Stimulated activated naive B cell treated with anti-CD40 and anti-IgM and Interleukin-4, amounts not matched to agents 10 μg/mL and 1 μg/mL and 100 μg/mL, for 72 hours (primary cell): ENCODE results near the gene HBG1.

Experiments
- ATAC-seq, 2 donors: fragments of 150-1000 bp; cut with Tn5 transposase; replicated peaks; 2 replicates each; pipeline ENCODE4 v1.10.0; 2021; ENCODE audit warnings: moderate library complexity in 1 of 2
- DNase-seq: peaks from one replicate; pipeline ENCODE4 v3.0.0; 2021
- H3K27ac Mint-ChIP-seq: one replicate; pipeline ENCODE4 v1.8.0; 2022; ENCODE audit warnings: mild to moderate bottlenecking, mixed read lengths
- H3K27me3 Mint-ChIP-seq, 2 donors: one replicate each; pipeline ENCODE4 v1.8.0; 2022; ENCODE audit warnings: mixed read lengths in 2 of 2
- H3K36me3 Mint-ChIP-seq, 2 donors: one replicate each; pipeline ENCODE4 v1.8.0; 2022; ENCODE audit warnings: mixed read lengths in 2 of 2, mild to moderate bottlenecking in 1 of 2
- H3K4me1 Mint-ChIP-seq, 2 donors: one replicate each; pipeline ENCODE4 v1.8.0; 2022; ENCODE audit warnings: mixed read lengths in 2 of 2, mild to moderate bottlenecking in 1 of 2
- H3K4me3 Mint-ChIP-seq, 2 donors: one replicate each; pipeline ENCODE4 v1.8.0; 2022; ENCODE audit warnings: mild to moderate bottlenecking in 2 of 2, mixed read lengths in 2 of 2, moderate library complexity in 1 of 2
- H3K9me3 Mint-ChIP-seq, 2 donors: one replicate each; pipeline ENCODE4 v1.8.0; 2022; ENCODE audit warnings: mixed read lengths in 2 of 2, mild to moderate bottlenecking in 1 of 2

Gene HBG1

DNA sequence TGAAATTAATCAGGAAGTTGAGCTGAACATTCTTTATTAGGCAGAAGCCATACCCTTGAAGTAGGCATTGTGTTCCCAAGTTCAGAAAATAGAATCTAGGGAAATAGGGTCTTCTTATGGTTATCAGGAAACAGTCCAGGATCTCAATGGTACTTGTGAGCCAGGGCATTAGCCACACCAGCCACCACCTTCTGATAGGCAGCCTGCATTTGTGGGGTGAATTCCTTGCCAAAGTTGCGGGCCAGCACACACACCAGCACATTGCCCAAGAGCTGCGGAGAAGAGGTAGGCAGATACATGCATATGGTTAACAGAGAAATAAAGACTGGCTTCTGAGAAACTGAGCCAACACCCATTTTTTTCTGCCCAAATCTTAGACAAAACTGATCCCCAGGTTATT is 16.8 kb downstream of the HBG1 start:
- DNase-seq (no peak), ATAC-seq (no peak)
- Mint-ChIP-seq H3K9me3 (no peaks in the 10 kb centered on the region), H3K4me1 (peaks cover 5 to 8% of the 10 kb centered on the region in 2 donors), H3K4me3 (no peak overlapping the region), H3K36me3 (no peaks in the 10 kb centered on the region), H3K27ac (no peak overlapping the region), H3K27me3 (no peaks in the 10 kb centered on the region)

DNA sequence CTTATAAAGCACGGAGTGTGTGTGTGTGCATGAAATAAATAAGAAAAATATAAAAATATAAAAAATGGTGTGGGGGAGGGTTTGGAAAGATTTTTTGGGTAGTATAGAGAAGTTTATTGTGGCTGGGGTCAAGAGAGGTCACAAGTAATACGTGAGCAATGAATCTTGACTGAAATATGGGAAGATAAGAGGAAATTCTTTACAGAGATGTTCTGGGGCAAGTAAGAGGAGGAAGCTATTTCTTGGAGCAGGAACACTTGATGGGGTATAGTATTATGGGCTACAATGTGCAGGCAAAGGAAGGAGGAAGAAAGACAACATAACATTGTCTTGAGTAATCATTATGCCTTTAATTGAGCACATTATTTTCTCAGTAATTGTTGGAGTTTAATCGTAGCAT is 17.5 kb downstream of the HBG1 start:
- Mint-ChIP-seq H3K36me3 (no peaks in the 10 kb centered on the region), H3K4me3 (no peak overlapping the region), H3K4me1 (peaks cover 5 to 8% of the 10 kb centered on the region in 2 donors), H3K27ac (no peak overlapping the region), H3K9me3 (no peaks in the 10 kb centered on the region), H3K27me3 (no peaks in the 10 kb centered on the region)
- DNase-seq (no peak), ATAC-seq (no peak)

DNA sequence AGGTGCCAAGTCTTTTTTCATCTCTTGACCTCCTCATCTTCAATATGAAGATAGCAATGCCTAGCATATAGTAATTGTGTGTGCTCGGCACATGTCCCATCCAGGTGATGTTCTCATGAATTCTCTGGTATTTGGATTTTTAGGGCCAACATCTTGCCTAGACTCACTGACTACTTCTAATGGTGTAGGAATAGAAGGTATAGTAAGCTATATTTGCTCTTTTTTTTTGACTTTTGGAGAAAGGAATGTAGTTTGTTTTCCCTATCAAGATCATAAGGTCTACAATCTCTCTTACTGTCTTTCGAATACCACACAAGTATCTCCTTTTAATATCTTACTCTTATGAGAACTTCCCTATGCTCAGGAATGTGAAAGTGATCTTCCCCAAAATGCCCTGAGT is 18.5 kb downstream of the HBG1 start:
- Mint-ChIP-seq H3K4me1 (peaks cover 5 to 8% of the 10 kb centered on the region in 2 donors), H3K27me3 (no peaks in the 10 kb centered on the region), H3K4me3 (no peak overlapping the region), H3K36me3 (no peaks in the 10 kb centered on the region), H3K27ac (no peak overlapping the region), H3K9me3 (no peaks in the 10 kb centered on the region)
- no peak for ATAC-seq
- no peak for DNase-seq

DNA sequence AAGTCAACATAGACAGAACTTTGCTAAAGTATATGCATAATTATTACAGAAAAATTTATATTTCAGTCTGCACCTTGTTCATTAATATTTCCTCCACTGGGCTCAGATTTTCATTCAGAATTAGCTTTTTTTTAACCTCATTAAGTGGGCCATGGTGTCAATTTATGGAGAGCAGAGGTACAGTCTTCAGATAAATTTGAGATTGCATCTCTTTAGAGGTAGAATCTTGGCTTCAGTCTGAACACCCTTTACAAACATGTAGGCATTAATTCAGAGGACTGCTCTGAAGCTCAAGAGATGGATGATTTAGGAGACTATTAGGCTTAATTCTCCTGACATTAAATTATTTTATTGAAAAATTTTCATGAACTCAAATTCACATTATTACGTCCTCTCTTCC is 19.4 kb downstream of the HBG1 start:
- H3K4me1 Mint-ChIP-seq, result peaks cover 5 to 8% of the 10 kb centered on the region in 2 donors
- DNase-seq, result no peak
- H3K4me3 Mint-ChIP-seq, result no peak overlapping the region
- H3K27ac Mint-ChIP-seq, result no peak overlapping the region
- no peaks in the 10 kb centered on the region for H3K27me3 Mint-ChIP-seq
- no peak for ATAC-seq
- H3K9me3 Mint-ChIP-seq, result no peaks in the 10 kb centered on the region
- H3K36me3 Mint-ChIP-seq, result no peaks in the 10 kb centered on the region

DNA sequence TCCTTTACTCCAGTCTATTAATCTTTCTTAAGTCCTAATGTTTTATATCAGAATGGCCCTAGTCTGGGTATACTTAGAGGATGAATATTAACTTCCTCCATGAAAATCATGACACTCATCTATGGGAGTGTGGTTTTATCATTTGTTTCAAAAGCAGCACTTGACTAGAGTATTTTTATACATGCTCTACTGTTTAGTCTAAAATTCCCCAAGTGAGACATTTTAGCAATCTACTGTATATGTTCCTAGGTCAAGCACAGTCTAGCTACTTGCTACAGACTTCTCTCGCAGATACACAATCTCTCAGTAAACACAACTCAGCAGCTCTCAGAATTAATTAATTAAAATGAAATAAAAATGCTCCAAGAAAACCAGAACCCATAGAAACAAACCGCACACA is 19.9 kb downstream of the HBG1 start:
- DNase-seq (no peak), ATAC-seq (no peak)
- Mint-ChIP-seq H3K27me3 (no peaks in the 10 kb centered on the region), H3K27ac (no peak overlapping the region), H3K36me3 (no peaks in the 10 kb centered on the region), H3K4me3 (no peak overlapping the region), H3K4me1 (peaks cover 5 to 8% of the 10 kb centered on the region in 2 donors), H3K9me3 (no peaks in the 10 kb centered on the region)

DNA sequence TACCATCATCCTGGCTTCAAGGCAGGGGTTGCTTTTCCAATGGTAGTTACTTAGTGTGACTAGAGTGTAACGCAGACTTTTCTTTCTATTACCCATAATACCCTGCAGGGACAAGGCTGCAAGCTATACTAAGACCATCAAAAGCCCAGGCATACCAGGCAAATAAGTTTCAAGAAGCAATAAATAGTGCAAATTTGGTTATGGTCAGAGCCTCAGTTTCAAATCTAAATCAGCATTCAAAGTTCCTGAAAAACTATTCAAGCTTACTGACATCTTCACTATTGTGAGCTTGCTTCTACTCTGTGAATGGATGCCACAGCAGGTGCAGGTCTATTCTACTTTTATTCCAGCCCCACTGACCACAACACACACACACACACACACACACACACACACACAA is 20.3 kb downstream of the HBG1 start:
- Mint-ChIP-seq H3K27ac (no peak overlapping the region), H3K9me3 (no peaks in the 10 kb centered on the region)

DNA sequence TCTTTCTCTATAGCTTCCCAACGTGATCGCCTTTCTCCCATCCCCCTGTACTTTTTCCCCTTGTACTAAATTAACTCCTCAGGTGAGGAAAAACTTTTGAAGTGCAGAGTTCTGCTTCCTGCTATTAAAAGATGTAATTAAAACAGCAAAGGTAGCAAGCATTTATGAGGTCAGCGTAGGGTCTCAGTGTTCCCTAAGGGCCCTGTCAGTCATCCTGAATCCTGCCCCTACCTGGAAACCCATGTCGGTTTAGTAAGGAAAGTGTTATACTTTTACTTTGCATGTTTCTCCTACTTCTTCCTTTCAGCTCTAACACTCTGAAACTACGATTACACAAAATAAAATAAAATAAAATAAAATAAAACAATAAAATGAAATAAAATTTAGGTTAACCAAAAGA is 21.5 kb downstream of the HBG1 start:
- no peaks in the 10 kb centered on the region for H3K27me3 Mint-ChIP-seq
- H3K36me3 Mint-ChIP-seq, result no peaks in the 10 kb centered on the region
- no peaks in the 10 kb centered on the region for H3K4me1 Mint-ChIP-seq
- no peak overlapping the region for H3K4me3 Mint-ChIP-seq
- H3K27ac Mint-ChIP-seq, result no peak overlapping the region
- H3K9me3 Mint-ChIP-seq, result no peaks in the 10 kb centered on the region
- DNase-seq (no peak), ATAC-seq (no peak)

More for the DNA sequence above, 20.3 kb downstream of the HBG1 start:
- Mint-ChIP-seq H3K4me3 (no peak overlapping the region), H3K4me1 (peaks cover 3 to 5% of the 10 kb centered on the region in 2 donors), H3K27me3 (no peaks in the 10 kb centered on the region), H3K36me3 (no peaks in the 10 kb centered on the region)
- DNase-seq (no peak), ATAC-seq (no peak)

DNA sequence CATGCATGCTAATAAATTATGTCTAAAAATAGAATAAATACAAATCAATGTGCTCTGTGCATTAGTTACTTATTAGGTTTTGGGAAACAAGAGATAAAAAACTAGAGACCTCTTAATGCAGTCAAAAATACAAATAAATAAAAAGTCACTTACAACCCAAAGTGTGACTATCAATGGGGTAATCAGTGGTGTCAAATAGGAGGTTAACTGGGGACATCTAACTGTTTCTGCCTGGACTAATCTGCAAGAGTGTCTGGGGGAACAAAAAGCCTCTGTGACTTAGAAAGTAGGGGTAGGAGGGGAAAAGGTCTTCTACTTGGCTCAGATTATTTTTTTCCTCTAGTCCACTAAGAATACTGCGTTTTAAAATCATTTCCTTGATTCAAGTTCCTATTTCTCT is 22.0 kb downstream of the HBG1 start:
- H3K4me3 Mint-ChIP-seq, result no peak overlapping the region
- H3K4me1 Mint-ChIP-seq, result no peaks in the 10 kb centered on the region
- no peaks in the 10 kb centered on the region for H3K9me3 Mint-ChIP-seq
- no peaks in the 10 kb centered on the region for H3K27me3 Mint-ChIP-seq
- no peak overlapping the region for H3K27ac Mint-ChIP-seq
- DNase-seq (no peak), ATAC-seq (no peak)
- no peaks in the 10 kb centered on the region for H3K36me3 Mint-ChIP-seq

DNA sequence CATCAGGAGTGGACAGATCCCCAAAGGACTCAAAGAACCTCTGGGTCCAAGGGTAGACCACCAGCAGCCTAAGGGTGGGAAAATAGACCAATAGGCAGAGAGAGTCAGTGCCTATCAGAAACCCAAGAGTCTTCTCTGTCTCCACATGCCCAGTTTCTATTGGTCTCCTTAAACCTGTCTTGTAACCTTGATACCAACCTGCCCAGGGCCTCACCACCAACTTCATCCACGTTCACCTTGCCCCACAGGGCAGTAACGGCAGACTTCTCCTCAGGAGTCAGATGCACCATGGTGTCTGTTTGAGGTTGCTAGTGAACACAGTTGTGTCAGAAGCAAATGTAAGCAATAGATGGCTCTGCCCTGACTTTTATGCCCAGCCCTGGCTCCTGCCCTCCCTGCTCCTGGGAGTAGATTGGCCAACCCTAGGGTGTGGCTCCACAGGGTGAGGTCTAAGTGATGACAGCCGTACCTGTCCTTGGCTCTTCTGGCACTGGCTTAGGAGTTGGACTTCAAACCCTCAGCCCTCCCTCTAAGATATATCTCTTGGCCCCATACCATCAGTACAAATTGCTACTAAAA is 22.8 kb downstream of the HBG1 start, which contains the start of gene HBB:
Gene HBB (minus strand): TSS at position 340 of the 579 bp plus-strand sequence. CDS start 50 bp downstream, at position 290.
- no peaks in the 10 kb centered on the region for H3K4me1 Mint-ChIP-seq

DNA sequence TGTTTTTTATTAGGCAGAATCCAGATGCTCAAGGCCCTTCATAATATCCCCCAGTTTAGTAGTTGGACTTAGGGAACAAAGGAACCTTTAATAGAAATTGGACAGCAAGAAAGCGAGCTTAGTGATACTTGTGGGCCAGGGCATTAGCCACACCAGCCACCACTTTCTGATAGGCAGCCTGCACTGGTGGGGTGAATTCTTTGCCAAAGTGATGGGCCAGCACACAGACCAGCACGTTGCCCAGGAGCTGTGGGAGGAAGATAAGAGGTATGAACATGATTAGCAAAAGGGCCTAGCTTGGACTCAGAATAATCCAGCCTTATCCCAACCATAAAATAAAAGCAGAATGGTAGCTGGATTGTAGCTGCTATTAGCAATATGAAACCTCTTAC is 24.2 kb downstream of the HBG1 start:
- Mint-ChIP-seq H3K27ac (no peak overlapping the region), H3K36me3 (no peaks in the 10 kb centered on the region), H3K4me1 (no peaks in the 10 kb centered on the region), H3K4me3 (no peak overlapping the region), H3K27me3 (no peaks in the 10 kb centered on the region), H3K9me3 (peaks cover 0 to 2% of the 10 kb centered on the region in 2 donors)
- DNase-seq, result no peak
- no peak for ATAC-seq

More for the DNA sequence above, 22.8 kb downstream of the HBG1 start, which contains the start of gene HBB:
- no peak within 1 kb of the TSS for H3K4me3 Mint-ChIP-seq
- ATAC-seq (no peak), DNase-seq (no peak)
- H3K9me3 Mint-ChIP-seq, result no peaks in the 10 kb centered on the region
- H3K36me3 Mint-ChIP-seq, result no peaks in the 10 kb centered on the region
- no peaks in the 10 kb centered on the region for H3K27me3 Mint-ChIP-seq
- H3K27ac Mint-ChIP-seq, result no peak within 1 kb of the TSS

DNA sequence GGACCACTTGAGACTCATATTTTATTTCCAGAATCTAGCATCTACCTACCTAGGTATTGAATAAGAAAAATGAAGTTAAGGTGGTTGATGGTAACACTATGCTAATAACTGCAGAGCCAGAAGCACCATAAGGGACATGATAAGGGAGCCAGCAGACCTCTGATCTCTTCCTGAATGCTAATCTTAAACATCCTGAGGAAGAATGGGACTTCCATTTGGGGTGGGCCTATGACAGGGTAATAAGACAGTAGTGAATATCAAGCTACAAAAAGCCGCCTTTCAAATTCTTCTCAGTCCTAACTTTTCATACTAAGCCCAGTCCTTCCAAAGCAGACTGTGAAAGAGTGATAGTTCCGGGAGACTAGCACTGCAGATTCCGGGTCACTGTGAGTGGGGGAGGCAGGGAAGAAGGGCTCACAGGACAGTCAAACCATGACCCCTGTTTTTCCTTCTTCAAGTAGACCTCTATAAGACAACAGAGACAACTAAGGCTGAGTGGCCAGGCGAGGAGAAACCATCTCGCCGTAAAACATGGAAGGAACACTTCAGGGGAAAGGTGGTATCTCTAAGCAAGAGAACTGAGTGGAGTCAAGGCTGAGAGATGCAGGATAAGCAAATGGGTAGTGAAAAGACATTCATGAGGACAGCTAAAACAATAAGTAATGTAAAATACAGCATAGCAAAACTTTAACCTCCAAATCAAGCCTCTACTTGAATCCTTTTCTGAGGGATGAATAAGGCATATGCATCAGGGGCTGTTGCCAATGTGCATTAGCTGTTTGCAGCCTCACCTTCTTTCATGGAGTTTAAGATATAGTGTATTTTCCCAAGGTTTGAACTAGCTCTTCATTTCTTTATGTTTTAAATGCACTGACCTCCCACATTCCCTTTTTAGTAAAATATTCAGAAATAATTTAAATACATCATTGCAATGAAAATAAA is 24.8 kb downstream of the HBG1 start:
- H3K9me3 Mint-ChIP-seq, result peaks cover 0 to 2% of the 10 kb centered on the region in 2 donors
- no peaks in the 10 kb centered on the region for H3K4me1 Mint-ChIP-seq
- DNase-seq, result no peak
- H3K36me3 Mint-ChIP-seq, result no peaks in the 10 kb centered on the region
- no peak for ATAC-seq
- H3K4me3 Mint-ChIP-seq, result no peak overlapping the region
- H3K27ac Mint-ChIP-seq, result no peak overlapping the region
- H3K27me3 Mint-ChIP-seq, result peaks cover 0 to under 1% of the 10 kb centered on the region in 2 donors

DNA sequence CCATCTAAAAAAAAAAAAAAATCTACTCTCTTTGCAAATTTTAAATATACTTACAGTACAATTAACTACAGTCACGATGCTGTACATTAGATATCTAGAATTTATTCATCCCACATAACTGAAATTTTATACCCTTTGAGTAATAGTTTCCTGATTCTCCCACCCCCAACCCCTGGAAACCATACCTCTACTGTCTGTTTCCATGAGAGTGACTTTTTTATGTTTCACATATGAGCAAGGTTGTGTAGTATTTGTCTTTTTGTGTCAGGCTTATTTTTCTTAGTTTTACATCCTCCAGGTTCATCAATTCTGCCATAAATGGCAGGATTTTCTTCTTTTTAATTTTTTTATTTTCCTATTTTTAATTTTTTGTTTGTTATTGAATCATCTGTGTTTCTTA is 26.0 kb downstream of the HBG1 start:
- H3K4me3 Mint-ChIP-seq, result no peak overlapping the region
- H3K36me3 Mint-ChIP-seq, result no peaks in the 10 kb centered on the region
- ATAC-seq (no peak), DNase-seq (no peak)
- peaks cover 0 to 2% of the 10 kb centered on the region in 2 donors for H3K9me3 Mint-ChIP-seq
- peaks cover 0 to 4% of the 10 kb centered on the region in 2 donors for H3K27me3 Mint-ChIP-seq
- H3K27ac Mint-ChIP-seq, result no peak overlapping the region
- H3K4me1 Mint-ChIP-seq, result no peaks in the 10 kb centered on the region

DNA sequence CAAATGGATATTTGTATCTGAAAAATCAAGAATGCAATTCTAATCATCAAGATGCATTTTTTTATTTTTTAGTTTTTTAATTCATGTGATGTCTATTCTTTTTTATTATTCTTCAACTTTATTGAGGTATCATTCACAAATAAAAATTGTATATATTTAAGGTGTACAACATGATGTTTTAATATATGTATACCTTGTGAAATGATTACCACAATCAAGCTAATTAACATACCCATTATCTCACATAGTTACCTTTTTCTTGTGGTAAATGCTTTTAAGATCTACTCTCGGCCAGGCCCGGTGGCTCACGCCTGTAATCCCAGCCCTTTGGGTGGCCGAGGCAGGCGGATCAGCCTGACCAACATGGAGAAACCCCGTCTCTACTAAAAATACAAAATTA is 26.5 kb downstream of the HBG1 start:
- Mint-ChIP-seq H3K4me3 (no peak overlapping the region), H3K9me3 (peaks cover 0 to 2% of the 10 kb centered on the region in 2 donors), H3K4me1 (no peaks in the 10 kb centered on the region), H3K36me3 (no peaks in the 10 kb centered on the region), H3K27ac (no peak overlapping the region), H3K27me3 (peaks cover 0 to 4% of the 10 kb centered on the region in 2 donors)
- DNase-seq (no peak), ATAC-seq (no peak)

DNA sequence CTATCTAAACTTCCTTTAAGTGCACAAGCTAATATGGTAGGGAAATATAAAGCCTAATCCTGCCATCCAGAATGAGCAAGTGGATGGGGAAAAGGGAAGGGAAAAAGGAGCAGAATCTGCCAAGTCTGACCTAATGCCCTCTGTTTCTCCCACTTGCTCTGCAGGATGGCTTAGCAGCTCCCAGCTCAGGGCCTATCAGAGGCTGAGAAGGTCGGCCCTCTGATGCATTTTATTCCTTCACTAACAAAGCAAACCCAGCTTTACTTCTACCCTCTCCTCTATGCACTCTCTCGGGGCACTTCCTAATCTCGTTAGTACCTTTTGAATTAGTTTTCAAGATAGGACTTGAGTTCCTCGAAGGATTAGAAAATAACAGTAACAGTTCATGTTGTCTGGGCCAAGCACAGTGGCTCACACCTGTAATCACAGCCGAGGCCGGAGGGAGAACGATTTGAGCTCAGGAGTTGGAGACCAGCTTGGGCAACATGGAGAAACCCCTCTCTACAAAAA is 39.2 kb downstream of the HBG1 start:
- Mint-ChIP-seq H3K36me3 (no peaks in the 10 kb centered on the region), H3K4me3 (no peak overlapping the region), H3K9me3 (peaks cover 1 to 8% of the 10 kb centered on the region in 2 donors), H3K27me3 (no peaks in the 10 kb centered on the region), H3K27ac (no peak overlapping the region), H3K4me1 (no peaks in the 10 kb centered on the region)
- DNase-seq (no peak), ATAC-seq (no peak)

DNA sequence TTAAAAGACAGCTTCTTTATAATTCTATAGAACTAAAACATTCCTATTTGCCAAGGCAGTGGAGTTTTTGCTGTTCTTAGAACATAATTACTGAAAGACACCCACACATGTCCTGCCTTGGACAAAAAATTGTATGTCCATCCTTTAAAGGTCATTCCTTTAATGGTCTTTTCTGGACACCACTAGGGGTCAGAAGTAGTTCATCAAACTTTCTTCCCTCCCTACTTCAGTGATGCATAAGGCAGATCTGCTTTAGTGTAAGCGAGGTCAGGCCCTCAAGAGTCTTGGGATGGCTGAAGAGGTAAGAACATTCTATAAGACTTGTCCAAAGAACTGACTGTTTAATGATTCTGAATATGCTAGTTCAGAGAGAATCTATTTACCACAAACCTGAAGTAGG is 44.9 kb downstream of the HBG1 start:
- ATAC-seq, result peak; percentile 39 to 48
- no peak overlapping the region for H3K4me3 Mint-ChIP-seq
- no peaks in the 10 kb centered on the region for H3K4me1 Mint-ChIP-seq
- DNase-seq, result no peak
- H3K9me3 Mint-ChIP-seq, result no peaks in the 10 kb centered on the region
- peaks cover under 1 to 8% of the 10 kb centered on the region in 2 donors for H3K27me3 Mint-ChIP-seq
- H3K36me3 Mint-ChIP-seq, result no peaks in the 10 kb centered on the region
- H3K27ac Mint-ChIP-seq, result no peak overlapping the region
